Measurements from ENCODE around the gene DCLK2. TPM values are rescaled to one million over a fixed set of nuclear protein-coding genes. Genes with fewer than 3 reads are reported as not detected.
"Not testable (repeated sequence)": the region's sequence is repeated elsewhere in the genome, so short reads cannot be mapped to it uniquely, and the experiment has no call there.

Gene DCLK2
- total RNA-seq, 1 donor from 2014 or later: 27.5 TPM

- ATAC-seq: no peak
- intact Hi-C loops (cut with micrococcal nuclease): no loop called here
- no peak for DNase-seq
These were observed 62.6 kb downstream of the DCLK2 start for GRCh38 chr4:150140774-150141400.

GRCh38 chr4:150141756-150142155 lies 63.5 kb downstream of the DCLK2 start:
- intact Hi-C loops (cut with micrococcal nuclease): no loop called here
- ATAC-seq: no peak
- no peak for DNase-seq

- no peak for ATAC-seq
- DNase-seq: no peak
- intact Hi-C loops (cut with micrococcal nuclease): no loop called here
These were observed 64.6 kb downstream of the DCLK2 start for GRCh38 chr4:150142831-150143230.

DNA sequence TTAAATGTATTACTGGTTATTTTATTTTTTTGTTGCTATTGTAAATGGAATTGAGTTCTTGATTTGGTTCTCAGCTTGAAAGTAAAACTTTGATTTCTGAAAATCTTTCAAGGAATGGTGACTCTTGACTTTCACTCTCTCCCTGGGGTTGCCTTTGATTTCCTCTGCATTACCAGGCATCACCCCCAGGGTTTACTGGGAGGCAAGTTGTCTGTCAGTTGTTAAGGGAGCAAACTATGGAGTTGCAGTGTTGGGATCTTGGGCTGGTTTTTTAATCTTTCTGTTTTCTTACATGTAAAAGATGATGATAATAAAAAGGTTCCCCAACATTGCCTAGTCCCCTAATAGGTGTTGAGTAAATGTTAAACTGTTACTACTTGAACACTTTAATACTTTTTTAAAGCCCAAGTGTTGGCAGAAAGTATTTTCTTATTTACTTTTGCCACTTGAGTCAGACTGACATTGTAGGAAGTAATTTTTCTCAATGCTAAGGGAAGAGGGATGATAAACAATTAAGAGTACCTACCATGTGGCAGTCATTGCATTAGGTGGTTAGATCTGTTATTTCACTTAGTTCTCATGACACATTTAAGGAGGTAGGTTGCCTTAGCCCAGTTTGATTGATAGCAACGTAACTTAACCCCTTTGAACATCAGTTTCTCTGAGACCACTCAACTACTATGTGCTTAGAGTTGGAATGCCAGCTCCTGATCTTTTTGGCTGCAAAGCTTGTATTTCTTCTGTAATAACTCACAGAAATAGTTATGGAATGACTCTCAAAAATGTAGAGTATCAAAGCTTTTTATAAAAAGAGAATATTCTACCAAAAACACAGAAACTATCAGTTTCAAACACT lies 67.1 kb downstream of the DCLK2 start:
- intact Hi-C loops (cut with micrococcal nuclease): no loop called here
- DNase-seq (no peak), ATAC-seq (no peak)

- DNase-seq (no peak), ATAC-seq (no peak)
- intact Hi-C loops (cut with micrococcal nuclease): no loop called here
These were observed 67.7 kb downstream of the DCLK2 start for GRCh38 chr4:150145946-150146340.

GRCh38 chr4:150149381-150149780 lies 71.1 kb downstream of the DCLK2 start:
- ATAC-seq (peak; percentile 30), DNase-seq (no peak)
- intact Hi-C loops (cut with micrococcal nuclease): no loop called here

GRCh38 chr4:150150629-150151062 lies 72.4 kb downstream of the DCLK2 start:
- ATAC-seq: peak; percentile 96
- intact Hi-C loops (cut with micrococcal nuclease): no loop called here

DNA sequence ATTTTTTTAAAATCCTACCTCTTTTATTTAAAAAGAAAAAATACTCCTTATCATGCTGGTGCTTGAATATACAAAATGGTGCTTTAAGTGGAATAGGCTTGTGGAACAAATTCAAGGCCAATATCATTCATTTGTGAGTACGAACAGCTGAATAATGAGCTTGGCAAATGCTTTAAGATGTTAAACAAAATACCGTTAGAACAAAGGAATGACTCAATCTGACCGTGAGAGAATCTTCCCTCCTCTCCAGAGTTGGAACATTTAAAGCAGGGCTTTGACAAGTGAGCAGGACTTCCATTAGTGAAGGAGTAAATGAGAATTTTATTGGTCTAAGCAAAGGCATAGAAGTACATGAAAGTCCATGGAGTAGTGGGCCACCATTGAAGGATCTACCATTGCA lies 74.5 kb downstream of the DCLK2 start:
- ATAC-seq (no peak), DNase-seq (no peak)
- intact Hi-C loops (cut with micrococcal nuclease): no loop called here

More at GRCh38 chr4:150150629-150151062, 72.4 kb downstream of the DCLK2 start:
- peak; percentile 49 for DNase-seq

DNA sequence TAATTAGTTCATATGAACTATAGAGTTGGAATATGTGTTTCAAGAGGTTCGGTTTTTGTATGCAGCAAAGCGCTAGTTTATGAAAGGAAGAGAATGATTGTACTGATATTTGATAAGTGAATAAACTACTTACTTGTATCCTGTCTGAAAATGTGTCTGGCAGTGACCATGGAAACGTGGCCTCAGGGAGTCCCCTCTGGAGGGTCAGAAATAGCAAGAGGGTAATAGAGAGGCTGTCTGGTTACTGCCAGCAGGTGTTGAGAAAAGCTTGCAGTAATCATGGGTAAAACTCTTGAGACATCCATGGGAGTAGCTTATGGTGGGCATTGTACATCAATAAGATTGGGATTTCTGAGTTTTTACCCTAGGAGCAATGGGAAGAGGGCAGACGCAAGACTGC lies 77.1 kb downstream of the DCLK2 start:
- intact Hi-C loops (cut with micrococcal nuclease): no loop called here
- ATAC-seq (no peak), DNase-seq (no peak)

- ATAC-seq: no peak
- intact Hi-C loops (cut with micrococcal nuclease): no loop called here
- DNase-seq: no peak
These were observed 78.3 kb downstream of the DCLK2 start for GRCh38 chr4:150156543-150156942.

DNA sequence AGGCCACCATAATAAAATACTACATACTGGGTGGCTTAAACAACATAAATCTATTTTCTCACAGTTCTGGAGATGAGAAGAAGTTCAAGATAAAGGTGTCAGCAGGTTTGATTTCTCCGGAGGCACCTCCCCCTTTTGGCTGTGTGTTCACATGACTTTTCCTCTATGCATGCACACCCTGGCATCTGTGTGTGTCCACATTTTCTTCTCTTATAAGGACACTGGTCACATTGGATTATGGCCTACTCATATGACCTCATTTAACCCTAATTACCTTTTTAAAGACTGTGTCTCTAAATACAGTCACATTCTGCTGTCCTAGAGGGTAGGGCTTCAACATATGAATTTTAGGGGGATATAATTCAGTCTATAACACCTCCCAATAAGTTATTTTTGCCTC lies 79.8 kb downstream of the DCLK2 start:
- ATAC-seq (peak; percentile 74), DNase-seq (no peak)
- intact Hi-C loops (cut with micrococcal nuclease): no loop called here

DNA sequence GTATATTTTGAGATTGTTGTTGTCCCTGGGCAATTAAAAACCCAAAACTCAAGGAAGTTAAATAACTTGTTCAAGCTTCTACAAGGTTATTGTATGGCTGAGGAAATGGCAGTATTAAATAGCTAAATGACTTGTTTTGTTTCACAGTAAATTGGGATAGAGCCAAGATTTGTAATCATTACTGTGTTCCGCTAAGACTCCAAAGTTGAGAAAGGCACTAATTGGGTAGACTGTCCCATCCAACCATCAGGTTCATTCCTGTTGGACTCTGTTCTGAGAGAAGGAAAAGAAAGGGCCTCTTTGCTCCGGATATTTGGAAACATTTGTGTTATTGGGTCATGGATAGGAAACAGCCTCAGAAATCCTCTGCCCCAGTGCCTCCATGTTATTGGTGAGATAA lies 82.2 kb downstream of the DCLK2 start:
- DNase-seq (no peak), ATAC-seq (no peak)
- intact Hi-C loops (cut with micrococcal nuclease): no loop called here

GRCh38 chr4:150161109-150161508 lies 82.9 kb downstream of the DCLK2 start:
- DNase-seq (no peak), ATAC-seq (no peak)
- intact Hi-C loops (cut with micrococcal nuclease): no loop called here

DNA sequence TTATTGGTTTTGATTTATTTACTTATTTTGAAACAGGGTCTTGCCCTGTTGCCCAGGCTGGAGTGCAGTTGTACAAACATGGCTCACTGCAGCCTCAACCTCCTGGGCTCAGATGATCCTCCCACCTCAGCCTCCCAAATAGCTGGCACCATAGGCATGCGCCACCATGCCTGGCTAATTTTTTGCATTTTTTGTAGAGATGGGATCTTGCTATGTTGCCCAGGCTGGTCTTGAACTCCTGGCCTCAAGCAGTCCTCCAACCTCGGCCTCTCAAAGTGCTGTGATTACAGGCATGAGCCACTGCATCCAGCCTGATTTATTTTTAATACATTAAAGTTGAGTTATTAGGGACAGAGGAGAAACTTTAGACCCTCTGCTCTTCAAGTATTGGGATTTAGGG lies 83.8 kb downstream of the DCLK2 start:
- ATAC-seq; DNase-seq; intact Hi-C loops (cut with micrococcal nuclease): not testable (repeated sequence)

GRCh38 chr4:150164055-150164454 lies 85.8 kb downstream of the DCLK2 start:
- ATAC-seq: peak; percentile 89
- peak; percentile 72 for DNase-seq

GRCh38 chr4:150164956-150165629 lies 86.8 kb downstream of the DCLK2 start:
- intact Hi-C loops (cut with micrococcal nuclease): no loop called here
- DNase-seq (no peak), ATAC-seq (no peak)

More at GRCh38 chr4:150164055-150164454, 85.8 kb downstream of the DCLK2 start:
- intact Hi-C loops (cut with micrococcal nuclease): no loop called here

- intact Hi-C loops (cut with micrococcal nuclease): no loop called here
- ATAC-seq (peak; percentile 65), DNase-seq (peak; percentile 49)
These were observed 88.8 kb downstream of the DCLK2 start for GRCh38 chr4:150167054-150167453.

DNA sequence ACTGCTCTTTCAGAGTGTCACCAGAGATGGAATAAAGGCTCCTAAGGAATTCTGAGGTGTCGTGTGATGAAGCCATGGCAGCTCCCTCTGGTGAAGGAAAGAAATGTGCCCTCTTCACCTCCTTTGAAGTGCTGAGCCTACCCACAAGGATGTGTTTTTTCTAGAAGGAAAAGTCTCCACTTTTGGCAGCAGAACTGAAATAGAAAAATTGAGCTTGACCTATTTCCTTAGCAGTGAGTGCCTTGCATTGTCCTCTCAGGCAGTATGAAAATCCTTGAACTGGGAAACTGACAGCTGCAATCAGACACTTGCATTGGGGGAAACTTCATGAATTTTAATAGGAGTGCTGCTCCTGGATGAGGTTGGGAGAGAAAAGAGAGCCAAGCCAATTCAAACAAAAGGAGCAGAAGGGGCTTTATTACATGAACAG lies 95.2 kb downstream of the DCLK2 start:
- peak; percentile 6 for ATAC-seq
- intact Hi-C loops (cut with micrococcal nuclease): no loop called here
- no peak for DNase-seq

- intact Hi-C loops (cut with micrococcal nuclease): no loop called here
- peak; percentile 55 for ATAC-seq
- no peak for DNase-seq
These were observed 95.7 kb downstream of the DCLK2 start for GRCh38 chr4:150173982-150174398.

- intact Hi-C loops (cut with micrococcal nuclease): no loop called here
- peak; percentile 37 for DNase-seq
These were observed 98.3 kb downstream of the DCLK2 start for GRCh38 chr4:150176547-150176946.

More at GRCh38 chr4:150176547-150176946, 98.3 kb downstream of the DCLK2 start:
- peak; percentile 83 for ATAC-seq

All from left ventricle myocardium superior (tissue), 1 donor.